Germinal center (tissue), 1 donor: ENCODE results near the gene SPATA13.
A peak's percentile ranks its signal among the peaks of the same experiment; 100 is the strongest.

Experiments used
- DNase-seq: peaks from one replicate; pipeline ENCODE4 v3.0.0; 2012; ENCODE audit warnings: mixed read lengths, low spot score

The SPATA13 gene

DNA sequence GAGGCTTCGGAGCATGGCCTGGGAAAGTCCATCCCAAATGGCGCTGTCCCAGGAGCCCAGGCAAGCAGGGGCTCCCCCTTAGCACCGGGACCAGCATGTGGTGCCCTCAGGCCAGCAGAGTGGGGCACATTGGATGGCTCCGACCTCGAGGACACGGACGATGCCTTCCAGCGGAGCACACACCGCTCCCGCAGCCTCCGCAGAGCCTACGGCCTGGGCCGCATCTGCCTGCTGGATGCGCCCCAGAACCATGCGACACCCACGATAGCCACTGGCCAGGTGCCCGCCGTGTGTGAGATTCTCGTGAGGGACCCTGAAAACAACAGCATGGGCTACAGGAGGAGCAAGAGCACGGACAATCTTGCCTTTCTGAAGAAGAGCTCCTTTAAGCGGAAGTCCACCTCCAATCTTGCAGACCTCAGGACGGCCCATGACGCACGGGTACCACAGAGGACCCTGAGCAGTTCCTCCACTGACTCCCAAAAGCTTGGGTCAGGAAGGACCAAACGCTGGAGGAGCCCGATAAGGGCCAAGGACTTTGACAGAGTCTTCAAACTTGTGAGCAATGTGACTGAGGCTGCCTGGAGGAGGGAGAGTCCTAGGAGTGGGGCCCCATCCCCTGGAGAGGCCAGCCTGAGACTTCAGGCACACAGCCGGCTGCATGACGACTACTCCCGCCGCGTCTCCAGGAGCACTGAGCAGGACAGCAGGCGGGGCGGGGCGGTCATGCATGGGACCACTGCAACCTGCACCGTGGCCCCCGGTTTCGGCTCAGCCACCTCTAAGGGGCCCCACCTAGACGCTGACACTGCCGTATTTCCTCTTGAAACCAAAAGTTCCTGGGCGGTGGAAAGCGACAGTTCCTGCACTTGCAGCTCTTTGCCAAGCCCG, 63.1 kb downstream of the SPATA13 start:
- DNase-seq, result peak; percentile 41

DNA sequence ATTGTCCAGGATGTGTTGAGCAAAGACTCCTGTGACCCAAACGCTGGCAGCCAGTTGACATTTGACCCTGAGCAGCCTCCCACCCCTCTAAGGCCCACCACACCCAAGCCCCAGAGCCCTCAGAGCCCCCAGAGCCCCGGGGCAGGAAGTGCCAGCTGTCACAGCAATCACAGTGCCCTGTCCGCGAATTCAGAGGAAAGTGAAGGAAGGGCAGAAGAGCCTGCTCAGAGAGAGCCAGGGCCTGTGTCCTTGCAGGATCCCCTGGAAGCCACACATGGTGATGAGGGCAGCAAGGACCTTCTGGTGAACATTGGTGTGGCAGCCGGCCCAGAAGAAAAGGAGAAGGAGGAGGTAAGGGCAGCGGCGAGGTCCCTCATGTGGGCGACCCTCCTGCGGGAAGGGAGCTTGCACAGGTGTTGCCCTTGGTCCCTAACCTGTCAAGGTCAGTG, 63.7 kb downstream of the SPATA13 start:
- DNase-seq, result no peak

DNA sequence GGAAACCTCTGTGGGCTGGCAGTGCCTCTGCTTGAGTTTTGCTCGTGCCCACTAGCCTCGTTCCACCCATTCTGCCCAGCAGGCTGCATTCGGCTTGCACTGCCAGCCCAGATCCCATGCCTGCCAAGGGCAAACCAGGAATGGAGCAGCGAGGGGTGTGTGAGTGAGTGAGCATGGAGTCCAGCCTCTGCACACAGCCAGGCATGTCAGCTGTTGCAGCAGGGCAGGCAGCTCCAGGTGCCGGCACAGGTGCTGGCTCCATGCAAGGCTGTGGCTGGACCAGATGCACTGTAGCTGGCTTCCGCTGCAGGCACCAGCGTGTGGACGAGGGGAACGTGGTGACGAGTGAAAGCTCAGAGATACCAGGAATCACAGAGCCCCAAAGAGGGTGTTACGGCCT, 64.5 kb downstream of the SPATA13 start:
- DNase-seq, result no peak

DNA sequence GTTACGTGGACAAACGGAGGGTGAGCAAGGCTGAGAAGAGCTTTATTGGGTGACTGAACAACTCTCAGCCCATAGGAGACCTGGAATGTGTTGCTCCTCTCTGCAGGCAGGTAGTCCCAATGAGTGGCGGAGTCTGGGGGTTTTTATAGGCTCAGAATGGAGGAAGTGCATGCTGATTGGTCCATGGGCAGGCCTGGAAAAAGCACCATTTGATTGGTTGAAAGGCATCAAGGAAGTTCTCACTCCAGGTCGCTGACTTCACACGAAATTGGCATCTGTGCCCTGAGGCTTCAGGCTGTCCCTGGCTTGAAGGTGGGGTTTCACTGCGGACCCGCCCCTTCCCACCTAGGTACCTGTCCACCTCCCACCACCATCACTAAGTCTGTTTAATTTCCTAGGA, 65.4 kb downstream of the SPATA13 start:
- no peak for DNase-seq

DNA sequence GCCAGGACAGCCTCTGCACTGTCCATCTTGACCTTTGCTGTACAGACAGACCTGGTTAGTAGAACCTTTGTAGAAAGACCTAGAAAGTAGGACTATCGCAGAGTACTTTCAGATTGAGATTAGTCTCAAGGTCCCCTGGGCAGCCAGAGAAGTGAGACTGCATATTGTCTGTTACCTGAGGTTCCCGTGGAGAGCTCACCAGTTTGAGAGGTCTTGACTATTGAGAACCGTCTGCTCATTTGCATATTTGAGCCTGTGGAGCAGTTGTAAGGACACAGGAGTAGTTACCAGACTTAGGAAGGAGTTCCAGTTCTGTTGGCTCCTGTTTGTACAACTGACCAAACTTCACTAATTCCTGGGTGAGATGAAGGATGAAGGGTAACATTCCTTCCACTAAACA, 66.2 kb downstream of the SPATA13 start:
- no peak for DNase-seq

DNA sequence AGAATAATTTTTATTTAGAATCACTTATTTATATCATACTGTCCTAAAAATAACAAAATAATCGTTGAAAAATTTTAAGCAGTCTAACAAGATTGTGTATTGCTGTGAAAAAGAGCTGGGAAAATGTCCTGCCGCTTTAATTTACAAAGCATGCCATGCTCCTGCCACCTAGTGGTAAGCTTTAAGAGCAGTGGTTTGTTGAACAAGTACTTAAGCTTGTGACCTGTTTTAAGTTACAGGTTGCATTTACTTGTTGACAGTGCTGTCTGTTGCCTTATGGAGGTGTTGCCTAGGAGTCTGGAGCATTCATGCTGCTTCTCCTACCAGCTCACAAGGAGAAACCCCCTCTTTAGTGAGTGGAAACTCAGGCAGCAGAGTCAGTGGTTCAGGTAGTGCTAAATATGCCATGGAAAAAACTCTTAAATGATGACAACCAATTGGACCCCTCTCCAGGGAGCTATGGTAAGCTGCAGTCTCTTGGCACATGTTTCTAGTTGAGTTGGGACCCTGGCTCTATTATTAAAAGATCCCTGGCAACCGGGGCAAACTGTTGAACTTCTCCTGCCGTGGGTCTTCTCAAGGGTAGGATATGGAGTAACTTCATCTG, 68.4 kb downstream of the SPATA13 start:
- DNase-seq, result peak; percentile 57

DNA sequence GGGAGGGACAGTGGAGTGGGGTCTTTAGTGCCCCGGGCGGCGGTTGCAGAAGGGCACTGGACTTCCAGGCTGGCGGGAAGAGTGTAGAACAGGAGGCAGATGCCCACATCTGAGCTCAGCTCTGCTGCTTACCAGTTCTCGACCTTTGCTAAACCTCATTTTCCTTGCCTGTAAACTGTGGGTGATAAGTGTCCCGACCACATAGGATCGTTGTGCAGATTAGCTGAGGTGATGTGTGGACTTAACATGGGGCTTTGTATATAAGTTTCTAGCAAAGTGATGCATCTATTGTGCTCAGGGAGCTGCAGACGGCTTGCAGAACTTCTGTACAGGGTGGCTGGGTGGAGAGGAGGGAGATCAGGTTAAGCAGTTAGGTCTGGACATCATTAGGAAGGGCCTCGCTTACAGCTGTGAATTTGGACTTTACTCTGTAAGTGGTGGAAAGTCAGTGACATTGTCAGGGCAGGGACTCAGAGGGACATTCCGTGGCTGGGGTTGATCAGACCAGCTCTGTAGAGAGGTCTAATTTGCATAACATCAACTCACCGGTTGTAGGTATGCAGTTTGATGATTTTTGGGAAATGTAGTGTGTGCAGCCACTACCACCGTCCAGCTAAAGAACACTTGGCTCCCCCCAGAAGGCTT, 70.0 kb downstream of the SPATA13 start:
- no peak for DNase-seq

DNA sequence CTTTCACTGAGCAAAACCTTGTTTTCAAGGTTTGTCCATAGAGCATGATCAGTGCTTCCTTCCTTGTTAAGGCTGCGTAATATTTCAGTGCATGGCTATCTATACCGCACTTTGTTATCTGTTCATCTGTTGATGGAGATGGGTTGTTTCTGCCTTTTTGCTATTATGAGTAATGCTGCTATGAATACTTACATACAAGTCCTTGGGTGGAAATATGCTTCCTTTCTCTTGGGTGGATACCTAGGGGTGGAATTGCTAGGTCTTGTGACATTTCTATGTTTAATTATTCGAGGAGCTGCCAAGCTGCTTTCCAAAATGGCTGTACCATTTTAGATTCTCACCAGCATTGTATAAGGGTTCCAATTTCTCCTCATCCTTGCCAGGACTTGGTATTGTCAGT, 70.9 kb downstream of the SPATA13 start:
- no peak for DNase-seq

- DNase-seq, result no peak
Measured at GRCh38 chr13:24232037-24232436, 71.5 kb downstream of the SPATA13 start.

DNA sequence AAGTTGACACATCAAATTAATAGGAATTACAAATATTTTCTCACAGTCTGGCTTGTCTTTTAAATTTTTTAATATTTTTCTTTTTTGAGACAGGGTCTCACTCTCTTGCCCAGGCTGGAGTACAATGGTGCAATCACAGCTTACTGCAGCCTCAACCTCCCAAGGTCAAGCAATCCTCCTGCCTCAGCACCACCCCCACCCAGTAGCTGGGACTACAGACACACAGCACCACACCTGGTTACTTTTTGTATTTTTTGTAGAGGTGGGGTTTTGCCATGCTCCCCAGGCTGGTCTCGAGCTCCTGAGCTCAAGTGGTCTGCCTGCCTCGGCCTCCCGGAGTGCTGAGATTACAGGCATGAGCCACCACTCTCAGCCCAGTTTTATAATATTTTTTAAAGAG, 72.0 kb downstream of the SPATA13 start:
- DNase-seq, result no peak

GRCh38 chr13:24233351-24233901, 72.9 kb downstream of the SPATA13 start:
- DNase-seq, result no peak

GRCh38 chr13:24234200-24234915, 73.8 kb downstream of the SPATA13 start:
- no peak for DNase-seq

- no peak for DNase-seq
Measured at GRCh38 chr13:24237356-24237755, 76.8 kb downstream of the SPATA13 start.

DNA sequence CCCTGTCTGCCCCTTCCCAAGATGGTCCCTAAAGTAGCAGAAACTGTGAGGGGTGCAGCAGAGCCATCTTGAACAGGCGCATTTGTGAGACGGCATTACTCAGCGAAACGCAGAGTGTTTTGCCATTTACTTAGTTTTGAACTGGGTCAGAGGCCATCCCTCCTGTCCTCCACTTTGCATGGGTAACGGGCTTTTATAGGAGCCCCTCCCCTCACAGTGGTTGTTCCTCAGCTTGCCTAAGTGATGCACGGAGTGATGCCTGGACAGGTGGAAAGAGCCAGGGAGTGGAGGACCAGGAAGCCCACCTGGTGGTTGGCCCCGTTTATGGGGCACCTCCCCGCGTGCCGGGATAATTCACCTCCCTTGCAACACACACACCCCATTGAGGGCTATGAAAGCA, 80.8 kb downstream of the SPATA13 start:
- no peak for DNase-seq

GRCh38 chr13:24242100-24242499, 81.6 kb downstream of the SPATA13 start:
- DNase-seq, result no peak

DNA sequence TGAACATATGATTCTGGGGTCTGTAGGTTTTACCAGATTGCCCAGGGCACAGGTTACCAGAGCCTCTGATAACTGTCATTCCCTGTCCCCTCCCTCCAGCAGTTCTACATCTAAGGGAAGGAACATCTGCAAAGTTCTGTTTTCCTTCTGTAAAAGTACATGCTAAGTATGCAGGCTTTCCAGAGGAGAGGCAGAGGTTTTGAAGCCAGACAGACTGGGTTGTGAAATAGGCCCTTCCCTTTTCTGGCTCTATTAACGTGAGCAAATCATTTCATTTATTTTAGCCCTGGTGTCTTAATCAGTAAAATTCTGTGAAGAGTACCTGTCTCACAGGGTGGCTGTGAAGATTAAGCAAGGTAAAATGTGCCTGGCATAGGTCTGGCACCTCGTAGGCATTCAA, 82.8 kb downstream of the SPATA13 start:
- DNase-seq, result no peak

GRCh38 chr13:24244802-24245201, 84.3 kb downstream of the SPATA13 start:
- DNase-seq, result no peak

GRCh38 chr13:24247016-24247415, 86.5 kb downstream of the SPATA13 start:
- DNase-seq, result no peak

GRCh38 chr13:24249624-24250023, 89.1 kb downstream of the SPATA13 start:
- DNase-seq, result no peak

- DNase-seq, result no peak
Measured at GRCh38 chr13:24250376-24251057, 90.0 kb downstream of the SPATA13 start.

DNA sequence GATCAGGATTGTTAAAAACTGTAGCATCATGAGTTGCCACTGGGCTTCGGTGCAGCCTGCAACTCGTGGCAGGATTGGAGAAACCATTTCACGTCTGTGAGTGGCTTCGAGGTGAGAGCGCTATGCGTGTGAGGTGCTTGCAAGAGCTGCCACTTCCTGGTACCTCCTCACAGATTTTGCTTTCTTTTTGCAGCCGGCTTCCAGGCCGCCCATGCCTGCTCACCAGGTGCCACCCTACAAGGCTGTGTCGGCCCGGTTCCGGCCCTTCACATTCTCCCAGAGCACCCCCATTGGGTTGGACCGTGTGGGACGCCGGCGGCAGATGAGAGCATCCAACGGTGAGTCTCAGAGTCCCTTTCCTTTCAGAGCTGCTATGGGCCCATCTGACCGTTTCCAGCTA, 91.0 kb downstream of the SPATA13 start:
- no peak for DNase-seq

GRCh38 chr13:24252136-24252535, 91.6 kb downstream of the SPATA13 start:
- DNase-seq, result no peak
